Adrenal gland (tissue), 12 donors: ENCODE data around the gene LPCAT3. TPM values are rescaled to one million over a fixed set of nuclear protein-coding genes. Genes with fewer than 3 reads are reported as not detected.

Experiments used
- DNase-seq, 7 donors: peaks; one replicate each; pipeline ENCODE4 v3.0.0-alpha.2; 2019 to 2020
- H3K27ac ChIP-seq, 5 donors: fragments of 200-600 bp; sonication (generic) in 4 of 5; 1 replicate in 3 of 5; 2 replicates in 2 of 5; pipeline versions ENCODE4 v1.5.1 to v1.8.0; 2016 to 2020; ENCODE audit warnings: mild to moderate bottlenecking in 1 of 5
- H3K27me3 ChIP-seq: fragments of 200-600 bp; 2 replicates; pipeline ENCODE4 v1.8.0; 2021
- H3K36me3 ChIP-seq, 2 donors: fragments of 200-600 bp; replicated peaks in 1 of 2; 1 replicate in 1 of 2; 2 replicates in 1 of 2; pipeline versions ENCODE4 v1.5.1 to v1.8.0; 2018 to 2022
- H3K4me1 ChIP-seq, 2 donors: fragments of 200-600 bp; replicated peaks in 1 of 2; 1 replicate in 1 of 2; 2 replicates in 1 of 2; pipeline versions ENCODE4 v1.5.1 to v1.8.0; 2018 to 2021
- H3K4me3 ChIP-seq, 4 donors: fragments of 200-600 bp; sonication (generic) in 3 of 4; one replicate each; pipeline ENCODE4 v1.5.1; 2016 to 2018
- H3K9me3 ChIP-seq, 3 donors: fragments of 200-600 bp; sonication (generic) in 1 of 3; replicated peaks in 1 of 3; 1 replicate in 2 of 3; 2 replicates in 1 of 3; pipeline versions ENCODE4 v1.5.1 to v1.8.0; 2016 to 2021
- CTCF ChIP-seq, 6 experiments: fragments of 450-650 bp in 4 of 6; fragments of 200-600 bp in 2 of 6; sonication (generic) in 1 of 6; IDR thresholded peaks; 1 replicate in 5 of 6; 2 replicates in 1 of 6; pipeline versions ENCODE4 v1.5.1 to v1.8.0; 2016 to 2021; ENCODE audit warnings: antibody characterized with exemption in 6 of 6, mild to moderate bottlenecking in 2 of 6, moderate library complexity in 1 of 6
- POLR2A ChIP-seq, 2 donors: fragments of 450-650 bp; IDR thresholded peaks; one replicate each; pipeline ENCODE4 v1.6.1; 2017; ENCODE audit warnings: antibody characterized with exemption in 2 of 2, mild to moderate bottlenecking in 2 of 2, moderate library complexity in 1 of 2
- WGBS, 4 donors: extraction: QIAGEN DNeasy Blood & Tissue Kit in 2 of 4; methylation state at CpG; one replicate each; pipeline versions ENCODE4 v1.1.5 to v1.1.7; 2013 to 2017; 5-methylcytosine and 5-hydroxymethylcytosine counted together
- intact Hi-C, 2 donors: fragments of 100-400 bp; cut with DNase I; formaldehyde crosslinking; loops; one replicate each; pipeline versions ENCODE4 v1.14.1 to v1.15.0; 2022 to 2023
- polyA plus RNA-seq, 3 donors: library from polyadenylated mRNA; stranded (reverse); fragments of 200-250 nt in 2 of 3; fragments of 350-450 nt in 1 of 3; fragmentation: Illumina TruSeq in 1 of 3; extraction: RNeasy Lipid Tissue Mini Kit (QIAGEN cat#74804) in 1 of 3; gene quantifications; one replicate each; pipeline ENCODE4 v1.2.3, GENCODE V29; 2013 to 2014
- total RNA-seq, 9 donors: library from RNA; depleted of rRNA in 4 of 9; stranded (reverse); fragments of >200 nt in 4 of 9; fragments of 120-200 nt in 1 of 9; fragmentation: NEBNext Ultra II Directional in 1 of 9; extraction: Animal tissue kit (Norgen Biotek cat#: 25700) in 1 of 9; gene quantifications; one replicate each; pipeline versions ENCODE4 v1.1.0 to v1.2.4, GENCODE V29; 2013 to 2023
- donor health status: healthy with polysubstance abuse.
- donor health status: Bipolar disorder and iron deficiency.
- donor health status: DM: yes; HTN: yes; CAD: no.
- donor health status: DM: no; HTN: no; CAD: no.
- donor health status: DM: no; HTN: no; CAD: no.
- donor health status: DM: yes; HTN: yes; CAD: no.

The LPCAT3 gene
- total and polyA plus RNA-seq, 12 donors = 28.5 to 146 (median 74.0) TPM

- H3K9me3 ChIP-seq = no peaks in the 10 kb centered on the region
- 67 to 72% (median 72%) methylated on average over 12 to 25 of the region's 25 CpGs for WGBS, 4 donors
These were observed 67.3 kb downstream of the LPCAT3 start, which contains the start of gene PTPN6 for GRCh38 chr12:6950811-6951540. Gene PTPN6 (plus strand): TSS chr12:6951356. CDS start chr12:6951513, 157 bp downstream.

GRCh38 chr12:6950401-6950801 is 67.9 kb downstream of the LPCAT3 start:
- TF ChIP-seq POLR2A (IDR thresholded peaks at IDR 0.05) (no peak), CTCF (IDR thresholded peaks at IDR 0.05) (no peak)
- Histone ChIP-seq H3K27ac (peak overlapping the region in 2 of 5 donors; percentile 3 to 68), H3K4me1 (peaks cover 20 to 39% of the 10 kb centered on the region in 2 donors), H3K4me3 (no peak overlapping the region), H3K36me3 (no peaks in the 10 kb centered on the region), H3K27me3 (no peaks in the 10 kb centered on the region), H3K9me3 (no peaks in the 10 kb centered on the region)
- intact Hi-C loops = loop anchor here (10.0 kb wide), 2 partner anchors 76 to 164 kb away; partner anchors contain the start of gene SPSB2 (in 1 of the 2)
- WGBS, 4 donors = 73 to 100% (median 75%) methylated on average over 1 of the region's 1 CpG
- DNase-seq = no peak

More at GRCh38 chr12:6950811-6951540, 67.3 kb downstream of the LPCAT3 start, which contains the start of gene PTPN6:
- intact Hi-C loops = loop anchor here (10.0 kb wide), 2 partner anchors 76 to 164 kb away; partner anchors contain the start of gene SPSB2 (in 1 of the 2)
- Histone ChIP-seq H3K27me3 (no peaks in the 10 kb centered on the region), H3K36me3 (no peaks in the 10 kb centered on the region), H3K4me3 (peak within 1 kb of the TSS in 1 of 4 donors; percentile 33), H3K4me1 (peaks cover 15 to 33% of the 10 kb centered on the region in 2 donors), H3K27ac (peak within 1 kb of the TSS in 4 of 5 donors; percentile 43 to 83 (median 57))
- DNase-seq = peak in 5 of 7 donors; percentile 33 to 75 (median 51)
- TF ChIP-seq CTCF (IDR thresholded peaks at IDR 0.05) (no peak), POLR2A (IDR thresholded peaks at IDR 0.05) (peak; percentile 20 to 41)

- WGBS, 4 donors = 62 to 68% (median 65%) methylated on average over 15 of the region's 15 CpGs
- Histone ChIP-seq H3K27me3 (no peaks in the 10 kb centered on the region), H3K4me3 (no peak overlapping the region), H3K4me1 (peaks cover 21 to 35% of the 10 kb centered on the region in 2 donors), H3K9me3 (no peaks in the 10 kb centered on the region), H3K27ac (peak overlapping the region in 2 of 5 donors; percentile 26 to 49), H3K36me3 (no peaks in the 10 kb centered on the region)
- intact Hi-C loops = no loop called here
- TF ChIP-seq POLR2A (IDR thresholded peaks at IDR 0.05) (no peak), CTCF (IDR thresholded peaks at IDR 0.05) (peak in 4 of 6 experiments; percentile 5 to 25 (median 20))
- DNase-seq = peak in 2 of 7 donors; percentile 26 to 34
These were observed 69.2 kb downstream of the LPCAT3 start for GRCh38 chr12:6948873-6949594.

- WGBS, 4 donors = 62 to 80% (median 74%) methylated on average over 8 of the region's 8 CpGs
- H3K27ac ChIP-seq = no peak overlapping the region
- no peaks in the 10 kb centered on the region for H3K9me3 ChIP-seq
- H3K4me3 ChIP-seq = no peak overlapping the region
- intact Hi-C loops = no loop called here
- no peaks in the 10 kb centered on the region for H3K27me3 ChIP-seq
- H3K4me1 ChIP-seq = peaks cover 20 to 42% of the 10 kb centered on the region in 2 donors
- DNase-seq = no peak
- H3K36me3 ChIP-seq = no peaks in the 10 kb centered on the region
- TF ChIP-seq CTCF (IDR thresholded peaks at IDR 0.05) (no peak), POLR2A (IDR thresholded peaks at IDR 0.05) (no peak)
These were observed 70.7 kb downstream of the LPCAT3 start for GRCh38 chr12:6947615-6948014.
